ENCODE results near the gene LGALS9C.
"Not testable (repeated sequence)": the region's sequence is repeated elsewhere in the genome, so short reads cannot be mapped to it uniquely, and the experiment has no call there.

Gene LGALS9C

DNA sequence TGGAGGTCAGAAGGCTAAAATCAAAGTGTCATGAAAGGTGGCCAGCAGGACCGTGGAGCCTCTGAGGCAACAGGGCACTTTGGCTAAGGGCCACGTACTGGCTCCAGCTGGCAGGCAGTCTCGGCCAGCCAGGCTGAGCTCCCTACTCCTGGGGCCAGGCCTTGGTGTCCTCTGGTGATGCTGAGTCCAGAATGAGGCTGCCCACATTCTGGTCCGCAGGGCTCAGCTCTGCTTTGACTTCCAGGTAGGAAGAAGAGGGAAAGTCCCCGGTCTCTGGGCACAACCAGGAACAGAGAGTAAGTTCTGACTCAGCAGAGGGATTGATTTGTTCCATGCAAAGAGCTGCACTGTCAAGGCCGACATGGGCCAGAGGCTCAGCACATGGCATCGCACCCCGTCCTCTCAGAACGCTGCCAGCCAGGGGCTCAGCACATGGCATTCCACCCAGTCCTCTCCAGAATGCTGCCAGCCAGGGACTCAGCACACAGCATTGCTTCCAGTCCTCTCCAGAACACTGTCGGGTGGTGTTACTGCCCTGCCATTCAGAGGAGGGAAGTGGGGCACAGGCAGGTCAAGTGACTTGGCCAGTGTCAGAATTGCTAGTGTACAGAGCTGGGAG is 2.5 kb downstream of the LGALS9C start:
- not testable (repeated sequence) for DNase-seq

DNA sequence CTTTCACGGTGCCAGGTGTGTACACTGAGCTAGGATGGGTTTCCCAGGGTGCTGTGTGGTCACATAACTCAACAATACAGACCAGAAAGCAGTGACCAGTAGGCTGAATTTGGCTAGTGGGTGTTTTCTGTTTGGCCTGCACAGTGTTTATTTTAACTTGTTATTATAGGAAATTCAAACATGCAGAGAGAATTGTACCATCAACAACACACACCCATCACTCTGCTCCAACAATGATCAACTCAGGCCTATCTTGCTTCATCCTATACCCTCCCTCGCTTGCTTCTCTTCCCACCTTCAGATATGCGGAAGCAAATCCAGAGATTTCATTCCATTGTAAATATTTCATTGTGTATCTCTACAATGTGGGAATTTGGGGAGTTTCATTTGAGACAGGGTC is 5.2 kb downstream of the LGALS9C start:
- DNase-seq: not testable (repeated sequence)

DNA sequence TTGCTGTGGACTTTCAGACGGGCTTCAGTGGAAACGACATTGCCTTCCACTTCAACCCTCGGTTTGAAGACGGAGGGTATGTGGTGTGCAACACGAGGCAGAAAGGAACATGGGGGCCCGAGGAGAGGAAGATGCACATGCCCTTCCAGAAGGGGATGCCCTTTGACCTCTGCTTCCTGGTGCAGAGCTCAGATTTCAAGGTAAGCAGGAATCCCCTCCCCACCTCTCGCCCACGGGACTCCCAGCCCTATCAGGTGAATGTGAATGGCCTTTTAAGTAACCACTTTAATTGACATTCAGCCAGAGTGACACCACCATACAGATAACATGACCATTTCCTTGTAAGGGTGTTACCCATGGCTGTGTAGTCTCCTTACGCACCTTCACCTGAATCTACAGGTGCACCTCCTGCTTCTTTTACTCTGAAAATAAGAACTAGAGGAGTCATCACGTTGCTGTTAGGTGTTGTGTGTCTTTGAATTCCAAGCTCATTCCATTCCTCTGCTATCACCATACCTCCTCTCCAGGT is 9.4 kb downstream of the LGALS9C start:
- DNase-seq: not testable (repeated sequence)

DNA sequence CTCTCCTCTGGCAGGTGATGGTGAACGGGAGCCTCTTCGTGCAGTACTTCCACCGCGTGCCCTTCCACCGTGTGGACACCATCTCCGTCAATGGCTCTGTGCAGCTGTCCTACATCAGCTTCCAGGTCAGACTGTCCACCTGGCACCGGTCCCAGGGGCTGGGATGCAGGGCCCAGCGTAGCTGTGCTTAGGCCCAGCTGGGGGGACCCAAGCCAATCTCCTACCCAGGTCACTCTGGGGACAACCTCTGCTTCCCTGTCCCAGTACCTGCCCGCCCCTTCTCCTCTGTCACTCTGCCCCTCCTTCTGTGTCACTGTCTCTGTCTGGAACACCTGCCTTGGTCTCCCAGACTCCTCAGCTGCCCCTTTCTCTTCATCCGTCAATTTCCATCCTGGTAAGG is 11.0 kb downstream of the LGALS9C start:
- not testable (repeated sequence) for DNase-seq

DNA sequence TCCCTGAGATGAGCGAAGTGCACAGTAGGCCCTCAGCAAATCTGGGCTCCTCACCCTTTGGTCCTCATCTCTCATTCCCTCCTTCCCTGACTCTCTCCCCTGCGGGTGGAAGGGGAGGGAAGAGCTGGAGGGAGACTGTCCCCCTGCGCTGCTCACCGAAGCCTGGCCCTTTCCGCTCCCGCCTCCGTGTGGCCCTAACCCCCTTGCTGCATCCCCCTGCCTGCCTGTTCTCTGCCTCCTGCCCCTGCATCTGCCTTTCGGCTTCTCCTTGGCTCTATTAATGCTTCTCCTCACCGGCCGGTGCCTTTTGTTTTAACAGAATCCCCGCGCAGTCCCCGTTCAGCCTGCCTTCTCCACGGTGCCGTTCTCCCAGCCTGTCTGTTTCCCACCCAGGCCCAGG is 12.0 kb downstream of the LGALS9C start:
- not testable (repeated sequence) for DNase-seq

DNA sequence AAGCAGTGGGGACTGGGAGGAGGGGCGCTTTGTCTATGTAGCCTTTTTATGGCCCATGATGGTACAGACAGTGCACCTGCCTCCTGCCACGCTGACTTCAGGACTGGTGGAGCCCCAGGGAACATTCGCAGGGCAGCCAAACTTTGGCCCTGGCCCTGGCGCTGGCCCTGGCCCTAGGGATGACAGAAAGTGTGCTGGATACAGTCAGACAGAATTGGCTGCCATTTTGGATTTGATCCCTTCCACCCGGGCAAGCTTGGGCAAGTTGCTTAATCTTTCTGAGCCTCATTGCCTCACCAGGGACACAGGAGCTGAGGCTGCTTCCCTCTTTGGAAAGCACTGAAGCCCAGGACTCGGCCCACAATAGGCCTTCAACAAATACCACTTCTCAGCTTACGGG is 13.4 kb downstream of the LGALS9C start:
- DNase-seq: not testable (repeated sequence)

DNA sequence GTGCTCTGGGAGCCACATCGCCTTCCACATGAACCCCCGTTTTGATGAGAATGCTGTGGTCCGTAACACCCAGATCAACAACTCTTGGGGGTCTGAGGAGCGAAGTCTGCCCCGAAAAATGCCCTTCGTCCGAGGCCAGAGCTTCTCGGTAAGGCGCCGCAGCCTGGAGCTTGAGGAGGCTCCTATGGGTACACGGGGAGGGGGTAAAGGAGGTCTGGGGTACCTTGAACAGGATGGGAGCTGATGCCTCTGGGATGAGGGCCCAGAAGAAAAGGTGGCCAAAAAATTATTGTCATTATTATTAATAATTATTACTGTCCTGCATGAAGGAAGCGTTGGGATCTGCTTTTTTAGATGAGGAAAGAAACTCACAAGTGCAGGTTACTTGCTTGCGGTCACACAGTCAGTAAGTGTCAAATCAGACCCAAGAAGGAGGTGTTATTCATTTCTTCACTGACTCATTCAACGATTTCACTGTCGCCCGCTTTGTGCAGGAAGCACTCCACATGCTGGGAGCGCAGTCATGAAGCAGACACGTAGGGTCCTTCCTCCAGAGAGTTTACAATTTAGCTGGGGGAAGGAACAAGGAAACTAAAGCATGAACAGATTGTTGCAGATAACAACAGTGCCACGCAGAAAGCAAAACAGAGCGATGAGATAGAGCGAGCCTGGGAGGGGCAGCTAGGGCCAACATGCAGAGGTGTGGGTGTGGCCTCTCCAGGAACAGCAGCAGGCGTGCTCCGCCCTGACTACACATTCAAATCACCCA is 16.3 kb downstream of the LGALS9C start:
- not testable (repeated sequence) for DNase-seq

DNA sequence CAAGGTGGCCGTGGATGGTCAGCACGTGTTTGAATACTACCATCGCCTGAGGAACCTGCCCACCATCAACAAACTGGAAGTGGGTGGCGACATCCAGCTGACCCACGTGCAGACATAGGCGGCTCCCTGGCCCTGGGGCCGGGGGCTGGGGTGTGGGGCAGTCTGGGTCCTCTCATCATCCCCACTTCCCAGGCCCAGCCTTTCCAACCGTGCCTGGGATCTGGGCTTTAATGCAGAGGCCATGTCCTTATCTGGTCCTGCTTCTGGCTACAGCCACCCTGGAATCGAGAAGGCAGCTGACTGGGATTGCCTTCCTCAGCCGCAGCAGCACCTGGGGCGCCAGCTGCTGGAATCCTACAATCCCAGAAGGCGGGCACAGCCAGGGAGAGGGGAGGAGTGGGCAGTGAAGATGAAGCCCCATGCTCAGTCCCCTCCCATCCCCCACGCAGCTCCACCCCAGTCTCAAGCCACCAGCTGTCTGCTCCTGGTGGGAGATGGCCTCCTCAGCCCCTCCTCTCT is 17.7 kb downstream of the LGALS9C start:
- DNase-seq: not testable (repeated sequence)

DNA sequence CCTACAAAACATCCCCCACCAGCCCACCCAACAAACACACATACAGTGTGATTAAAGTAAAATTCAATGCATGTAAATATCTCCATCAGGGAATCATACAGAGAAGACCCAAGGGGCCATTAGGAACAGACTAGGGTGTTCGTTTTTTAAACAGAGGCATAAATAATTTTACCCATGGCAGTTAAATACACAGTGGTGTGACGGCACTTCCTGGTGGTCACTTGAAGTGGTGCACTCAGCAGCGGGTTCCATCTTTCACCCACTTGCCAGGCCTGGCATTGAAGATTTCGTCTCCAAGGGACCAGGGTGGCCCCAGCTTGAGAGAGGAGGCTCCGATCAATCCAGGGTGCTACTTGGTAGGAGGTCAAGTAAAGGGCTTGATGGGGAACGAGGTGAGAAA is 20.5 kb downstream of the LGALS9C start:
- not testable (repeated sequence) for DNase-seq

DNA sequence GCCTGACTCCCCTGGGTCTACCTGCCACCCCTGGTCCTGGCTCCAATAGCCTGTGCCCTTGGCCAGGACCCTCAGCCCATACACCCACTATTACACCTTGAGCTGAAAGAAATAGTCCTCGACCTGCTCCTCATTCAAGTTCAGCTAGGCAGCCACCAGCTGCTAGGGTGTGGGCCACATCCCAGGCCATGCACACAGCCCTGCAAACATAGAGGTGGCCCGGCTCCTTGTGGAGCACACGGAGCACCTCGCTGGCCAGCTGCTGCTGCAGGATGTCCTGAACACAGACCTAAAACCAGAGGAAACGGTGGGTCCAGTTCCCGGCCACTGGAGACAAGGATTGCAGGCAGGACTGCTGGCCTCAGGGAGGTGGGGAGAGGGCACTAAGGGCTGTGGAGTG is 22.5 kb downstream of the LGALS9C start:
- DNase-seq: not testable (repeated sequence)

DNA sequence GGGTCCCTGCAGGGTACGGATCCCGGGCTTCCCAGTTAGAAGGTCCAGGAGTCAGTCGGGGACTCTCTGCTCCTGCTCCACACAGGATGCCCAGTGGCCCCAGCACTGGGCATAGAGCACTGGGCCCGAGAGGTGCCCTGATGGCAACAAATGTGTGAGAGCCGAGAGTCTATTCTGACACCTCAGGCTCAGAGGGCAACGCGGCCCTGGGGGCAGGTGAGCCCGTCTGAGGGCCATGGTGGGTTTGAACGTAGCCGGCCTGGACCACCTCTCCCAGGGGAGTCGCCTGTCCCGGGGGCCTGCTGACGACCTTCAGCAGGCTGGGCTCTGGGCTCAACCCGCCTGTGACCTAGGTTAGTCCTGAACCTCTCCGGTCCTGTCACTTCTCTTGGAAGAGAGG is 23.2 kb downstream of the LGALS9C start:
- not testable (repeated sequence) for DNase-seq

DNA sequence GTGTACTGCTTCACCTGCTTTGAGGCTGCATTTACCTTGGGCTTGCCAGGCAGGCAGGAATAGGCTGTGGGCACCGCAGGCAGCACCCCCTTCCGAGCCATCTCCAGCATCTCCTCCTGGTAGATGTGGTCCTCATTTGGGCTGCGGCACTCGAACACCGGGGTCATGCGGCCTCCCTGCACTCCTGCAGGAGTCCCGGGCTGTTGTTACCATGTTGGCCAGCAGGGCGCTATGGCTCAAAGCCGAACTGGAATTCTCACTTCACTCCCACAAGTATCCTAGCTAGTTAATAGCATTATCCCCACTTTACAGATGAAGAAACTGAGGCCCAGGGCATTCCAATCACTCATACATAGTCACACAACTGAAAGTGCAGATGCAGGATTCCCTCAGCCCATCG is 23.7 kb downstream of the LGALS9C start:
- not testable (repeated sequence) for DNase-seq

DNA sequence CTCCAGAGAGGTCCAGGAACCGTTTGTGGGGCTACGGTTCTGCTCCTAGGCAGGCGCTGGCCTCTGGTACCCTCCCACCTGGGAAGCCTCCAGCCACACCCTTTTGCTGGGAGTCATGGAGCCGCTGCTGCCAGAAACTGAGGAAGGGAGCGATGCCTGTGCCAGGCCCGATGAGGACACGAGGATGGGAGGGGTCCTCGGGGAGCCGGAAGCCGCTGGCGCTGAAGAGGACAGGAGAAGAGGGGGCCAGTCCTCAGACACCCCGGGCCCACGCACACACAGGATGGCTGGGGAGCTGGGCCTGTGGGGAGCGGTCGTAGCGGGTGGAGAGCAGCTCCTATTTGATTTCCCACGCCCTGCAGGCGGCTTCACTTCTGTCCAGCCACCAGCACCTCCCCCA is 24.2 kb downstream of the LGALS9C start:
- not testable (repeated sequence) for DNase-seq

DNA sequence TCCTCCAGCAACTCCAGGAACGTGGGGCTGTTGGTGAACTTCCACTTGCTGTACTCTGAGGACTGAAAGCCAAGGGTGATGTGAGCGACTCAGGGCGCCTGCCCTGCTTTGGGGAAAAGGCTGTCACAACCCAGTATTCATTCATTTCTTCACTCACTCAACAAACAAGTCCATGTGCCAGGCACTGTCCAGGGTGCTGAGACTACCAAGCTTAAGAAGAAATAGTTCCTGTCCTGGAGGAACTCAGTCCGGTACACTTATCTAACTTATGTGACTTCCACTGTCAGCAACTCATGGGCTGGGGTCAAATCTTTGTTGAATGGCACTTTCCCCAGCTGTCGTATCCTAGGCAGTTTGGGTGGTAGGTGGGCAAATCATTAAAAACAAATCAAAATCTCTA is 26.6 kb downstream of the LGALS9C start:
- not testable (repeated sequence) for DNase-seq

DNA sequence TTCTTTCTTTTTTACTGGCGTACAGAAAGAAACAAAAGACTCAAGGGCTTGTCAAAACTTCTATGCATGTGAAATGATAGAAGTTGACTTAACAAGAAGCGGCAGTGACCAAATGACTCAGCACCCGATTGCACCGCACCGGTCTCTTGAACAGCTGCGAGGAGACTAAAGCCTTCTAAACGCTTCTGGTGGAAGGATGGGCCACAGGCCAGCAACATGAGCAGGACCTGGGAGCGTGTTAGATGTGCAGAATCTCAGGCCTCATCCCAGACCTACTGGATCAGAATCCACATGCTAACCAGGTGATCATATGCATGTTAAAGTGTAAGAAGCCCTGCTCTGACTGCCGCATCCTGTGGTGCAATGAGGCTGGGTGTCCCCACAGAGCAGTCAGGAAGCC is 31.1 kb downstream of the LGALS9C start:
- DNase-seq: not testable (repeated sequence)

DNA sequence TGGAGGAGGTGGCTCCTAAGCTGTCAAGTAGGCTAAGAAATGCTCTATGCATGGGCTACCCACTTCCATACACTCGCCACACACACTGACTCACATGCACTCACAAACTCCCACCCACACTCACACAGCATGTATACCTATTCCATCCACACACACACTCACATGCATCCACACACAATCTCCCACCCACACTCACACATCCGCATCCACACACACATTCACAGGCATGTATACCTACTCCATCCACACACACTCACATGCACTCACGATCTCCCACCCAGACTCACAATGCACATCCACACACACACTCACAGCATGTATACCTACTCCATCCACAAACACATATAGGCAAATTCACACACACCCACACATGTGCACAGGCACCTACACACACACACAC is 32.1 kb downstream of the LGALS9C start:
- not testable (repeated sequence) for DNase-seq

DNA sequence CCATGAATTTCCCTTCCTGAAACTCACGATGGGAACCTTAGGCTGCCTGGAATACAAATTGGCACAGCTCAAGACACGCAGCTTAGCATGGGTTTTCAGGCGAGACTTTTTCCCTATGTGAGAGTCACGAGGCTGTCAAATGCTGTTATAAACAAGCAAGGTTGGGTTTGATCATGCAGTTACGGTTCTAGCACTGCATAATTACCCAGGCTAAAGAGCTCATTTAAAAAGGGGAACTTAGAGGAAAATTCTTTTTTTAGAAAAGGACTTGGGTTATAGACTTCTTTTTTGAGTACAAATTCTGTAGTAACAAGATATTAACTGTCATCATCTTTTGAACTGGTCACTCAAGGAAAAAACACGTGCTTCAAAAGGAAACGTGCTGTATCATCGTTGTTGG is 44.5 kb downstream of the LGALS9C start:
- DNase-seq: not testable (repeated sequence)

DNA sequence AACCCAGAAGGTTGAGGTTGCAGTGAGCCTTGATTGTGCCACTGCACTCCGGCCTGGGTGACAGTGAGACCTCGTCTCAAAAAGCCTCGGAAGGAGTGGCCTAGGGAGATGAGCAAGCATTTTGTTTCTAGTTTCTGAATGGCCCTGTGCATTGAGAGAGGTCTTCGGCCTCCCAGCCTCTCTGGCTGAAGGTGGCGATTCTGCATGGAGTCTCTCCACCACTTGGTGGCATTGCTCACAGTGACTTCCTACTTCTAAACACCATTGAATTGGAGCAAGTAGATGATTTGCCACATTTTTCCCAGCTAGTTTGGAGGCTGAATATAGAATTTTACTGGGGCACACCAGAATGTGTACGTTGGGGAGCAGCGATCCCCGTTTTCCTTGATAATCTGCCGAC is 48.4 kb downstream of the LGALS9C start:
- DNase-seq: not testable (repeated sequence)

DNA sequence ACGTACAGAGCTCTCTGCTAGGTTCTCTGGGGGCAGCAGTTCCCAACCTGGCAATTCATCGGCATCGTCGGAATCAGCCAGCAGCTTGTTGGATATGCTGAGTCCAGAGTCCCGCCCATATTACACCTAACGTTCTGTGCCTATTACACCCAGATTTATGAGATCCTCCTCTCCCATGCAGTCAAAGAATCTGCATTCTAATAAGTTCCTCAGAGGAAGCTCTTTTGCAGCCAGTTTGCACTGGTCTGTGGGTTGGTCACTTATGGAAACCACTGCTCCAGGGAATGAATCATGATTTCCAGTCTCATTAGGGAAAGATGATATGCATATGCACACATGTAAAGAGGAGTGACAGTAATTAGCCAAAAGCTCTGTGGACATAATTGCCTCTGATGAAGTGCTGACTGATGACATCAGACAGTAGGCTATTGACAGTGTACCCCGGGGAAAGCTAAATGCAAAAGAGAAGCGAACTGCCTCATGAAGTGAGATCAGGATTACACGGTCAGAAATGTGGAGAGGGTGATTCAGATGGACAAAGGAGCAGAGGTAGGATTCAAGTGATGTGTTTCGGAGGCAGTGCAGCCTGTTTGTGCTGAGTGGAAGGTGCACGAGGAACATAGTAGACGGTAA is 49.7 kb downstream of the LGALS9C start:
- DNase-seq: not testable (repeated sequence)

DNA sequence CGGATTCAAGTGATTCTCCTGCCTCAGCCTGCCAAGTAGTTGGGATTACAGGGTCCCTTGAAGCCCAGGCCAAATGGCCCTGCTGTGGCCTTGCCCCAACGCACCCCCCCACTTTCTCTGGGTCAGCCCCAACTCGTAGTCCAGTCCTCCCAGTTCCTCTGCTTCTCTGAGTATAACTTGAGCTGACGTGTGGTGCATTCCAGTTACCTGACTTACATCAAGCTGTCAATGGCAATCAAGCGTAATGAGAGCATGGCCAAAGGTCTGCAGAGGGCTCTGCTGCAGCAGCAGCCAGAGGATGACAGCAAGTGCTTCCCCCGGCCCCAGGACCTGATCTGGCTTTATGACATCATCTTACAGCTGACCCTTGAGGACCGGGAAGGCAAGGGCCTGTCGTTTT is 50.8 kb downstream of the LGALS9C start:
- DNase-seq: not testable (repeated sequence)

DNA sequence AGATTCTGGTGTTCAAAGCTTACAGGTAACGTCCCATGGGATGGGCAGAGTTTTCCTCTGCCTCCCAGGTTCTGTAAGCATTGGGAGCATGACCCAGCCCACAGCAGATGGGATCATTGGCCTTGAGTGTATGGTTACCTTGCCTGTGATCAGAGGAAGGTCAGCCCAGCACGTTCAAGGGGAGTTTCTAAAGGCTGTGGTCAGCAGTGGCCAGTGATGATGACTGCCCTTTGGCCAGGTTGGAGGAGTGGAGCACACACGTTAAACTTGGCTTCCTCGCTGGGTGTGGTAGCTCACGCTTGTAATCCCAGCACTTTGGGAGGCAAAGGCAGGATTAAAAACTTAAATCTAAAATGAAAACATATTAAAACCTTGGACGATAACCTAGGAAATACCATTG is 51.8 kb downstream of the LGALS9C start:
- DNase-seq: not testable (repeated sequence)

DNA sequence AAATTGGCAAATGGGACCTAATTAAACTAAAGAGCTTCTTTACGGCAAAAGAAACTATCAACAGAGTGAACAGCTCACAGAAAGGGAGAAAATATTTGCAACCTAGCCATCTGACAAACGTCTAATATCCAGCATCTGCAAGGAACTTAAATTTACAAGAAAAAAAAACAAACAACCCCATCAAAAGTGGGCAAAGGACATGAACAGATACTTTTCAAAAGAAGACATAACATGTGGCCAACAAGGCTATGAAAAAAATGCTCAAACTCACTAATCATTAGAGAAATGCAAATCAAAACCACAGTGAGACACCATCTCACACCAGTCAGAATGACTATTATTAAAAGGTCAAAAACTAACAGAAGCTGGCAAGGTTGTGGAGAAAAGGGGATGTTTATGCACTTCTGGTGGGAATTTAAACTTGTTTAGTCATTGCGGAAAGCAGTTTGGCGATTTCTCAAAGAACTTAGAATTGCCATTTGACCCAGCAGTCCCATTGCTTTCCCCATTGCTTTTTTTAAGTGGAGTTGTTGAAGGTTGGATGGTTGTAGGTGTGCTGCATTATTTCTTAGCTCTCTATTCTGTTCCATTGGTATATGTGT is 52.4 kb downstream of the LGALS9C start:
- not testable (repeated sequence) for DNase-seq

DNA sequence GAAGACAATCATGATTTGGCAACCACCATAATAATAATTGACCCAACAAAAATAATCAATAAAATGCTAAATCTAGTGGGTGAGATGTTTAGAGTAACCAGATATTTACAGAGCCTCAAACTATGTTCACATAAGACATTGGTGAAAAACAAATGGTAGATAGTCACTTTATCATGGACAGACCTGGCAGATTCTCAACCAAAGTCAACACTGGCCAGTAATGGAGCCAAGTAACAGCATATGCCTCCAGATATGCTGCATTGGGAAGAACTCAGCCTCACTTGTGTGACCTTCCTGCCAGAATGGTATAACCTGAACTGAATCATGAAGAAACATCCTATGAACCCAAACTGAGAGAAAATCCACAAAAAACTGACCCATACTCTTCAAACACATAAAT is 53.8 kb downstream of the LGALS9C start:
- DNase-seq: not testable (repeated sequence)

Measured in NCI-H1048 (cell line).